HUDEP-2 (cell line): ENCODE measurements around the gene PDE9A.
"Not testable (repeated sequence)": the region's sequence is repeated elsewhere in the genome, so short reads cannot be mapped to it uniquely, and the experiment has no call there.

Experiments
- DNase-seq, 76 experiments: peaks; one replicate each; lab custom pipeline; 2025; ENCODE audit not compliant: unreplicated experiment in 76 of 76; lab: John Stamatoyannopoulos, UW

Gene PDE9A

GRCh38 chr21:42812528-42813241, 159.3 kb downstream of the PDE9A start:
- not testable (repeated sequence) for DNase-seq

- DNase-seq, result no peak
These were observed 161.8 kb downstream of the PDE9A start for GRCh38 chr21:42815217-42815616.

- DNase-seq, result peak in 42 of 76 experiments; percentile 10 to 63 (median 38)
These were observed 164.9 kb downstream of the PDE9A start for GRCh38 chr21:42818328-42818749.

- no peak for DNase-seq
These were observed 166.6 kb downstream of the PDE9A start for GRCh38 chr21:42819861-42820615.

- no peak for DNase-seq
These were observed 167.4 kb downstream of the PDE9A start for GRCh38 chr21:42820616-42821465.
